ENCODE results near the gene MLXIPL. TPM values are rescaled to one million over a fixed set of nuclear protein-coding genes. Genes with fewer than 3 reads are reported as not detected.

Gene MLXIPL
- not detected in 2 replicates for total RNA-seq

DNA sequence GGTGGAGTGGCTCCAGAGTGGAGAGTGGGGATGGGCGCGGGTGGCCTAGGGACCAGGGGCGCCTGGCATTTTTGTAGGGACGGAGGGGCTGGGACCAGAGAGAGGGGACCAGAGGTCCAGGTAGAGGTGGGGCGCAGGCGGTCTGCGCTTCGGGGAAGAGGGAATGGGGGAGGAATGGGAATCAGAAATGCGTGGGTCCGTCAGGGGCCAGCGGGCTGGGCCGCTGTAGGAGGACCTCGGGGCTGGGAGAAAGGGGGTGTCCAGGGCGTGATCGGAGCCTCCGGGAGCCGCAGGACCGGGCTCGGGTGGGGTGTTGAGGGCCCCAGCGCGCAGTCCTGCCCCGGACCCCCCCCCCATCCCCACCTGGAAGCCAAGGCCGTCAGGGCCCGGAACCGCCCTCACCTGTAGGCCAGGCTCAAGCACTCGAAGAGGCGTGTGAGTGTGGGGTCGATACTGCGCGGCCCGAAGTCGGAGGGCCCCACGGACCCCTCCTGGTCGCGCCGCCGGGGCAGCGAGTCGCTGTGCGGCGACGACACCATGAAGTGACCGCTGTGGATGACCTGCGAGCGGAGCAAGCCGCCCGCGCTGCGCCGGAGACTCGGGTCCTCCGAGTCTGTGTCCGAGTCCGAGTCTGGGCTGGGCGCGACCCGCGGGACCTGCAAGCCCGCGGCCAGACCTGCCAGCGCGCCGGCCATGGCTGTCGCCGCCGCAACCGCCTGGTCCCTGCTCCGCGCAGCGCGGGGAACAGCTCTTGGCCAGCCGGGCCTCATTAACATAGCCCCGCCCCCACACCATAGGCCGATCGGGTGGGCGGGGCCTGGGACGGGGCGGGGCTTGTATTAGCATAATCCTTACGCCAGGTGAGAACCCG lies at the start of gene MLXIPL:
Gene MLXIPL (minus strand): TSS at position 725 of the 871 bp plus-strand sequence. CDS start 30 bp downstream, at position 695.

DNA sequence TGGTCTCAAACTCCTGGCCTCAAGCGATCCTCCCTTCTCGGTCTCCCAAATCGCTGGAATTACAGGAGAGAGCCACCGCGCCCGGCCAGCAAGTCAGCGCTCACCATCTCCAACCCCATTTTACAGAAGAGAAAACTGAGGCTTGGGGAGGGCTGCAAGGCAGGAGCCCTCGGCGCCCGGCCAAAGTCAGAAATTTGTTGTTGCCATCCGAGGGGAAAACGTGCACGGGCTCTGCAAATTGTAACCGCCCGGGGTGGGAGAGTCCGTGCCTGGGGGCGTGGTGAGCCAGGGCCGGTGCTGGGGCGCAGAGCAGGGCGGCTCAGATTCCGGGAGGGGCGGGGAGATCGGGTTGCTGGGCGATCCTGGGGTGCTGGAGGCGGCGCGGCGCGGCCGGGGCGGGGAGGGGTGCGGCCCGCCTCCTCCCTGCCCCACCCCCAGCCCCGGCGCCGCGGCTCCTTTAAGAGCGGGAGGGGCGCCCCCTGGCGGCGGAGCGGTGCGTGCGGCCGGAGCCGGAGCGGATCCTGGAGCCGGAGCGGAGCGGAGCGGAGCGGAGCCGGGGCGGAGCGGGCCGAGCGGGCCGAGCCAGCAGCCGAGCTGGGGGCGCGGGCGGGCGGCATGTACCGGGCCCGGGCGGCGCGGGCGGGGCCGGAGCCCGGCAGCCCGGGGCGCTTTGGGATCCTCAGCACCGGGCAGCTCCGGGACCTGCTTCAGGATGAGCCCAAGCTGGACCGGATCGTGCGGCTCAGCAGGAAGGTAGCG lies 43.2 kb upstream of the MLXIPL start, which contains the start of gene VPS37D:
Gene VPS37D (plus strand): TSS at position 488 of the 759 bp plus-strand sequence. CDS start 128 bp downstream, at position 616.

GRCh38 chr7:73578342-73579128 lies 45.8 kb downstream of the MLXIPL start, which contains the start of gene TBL2:
Gene TBL2, minus strand, starts transcription at chr7:73578579. Its CDS starts 30 bp downstream, at chr7:73578549.

GRCh38 chr7:73557397-73558257 lies 66.7 kb downstream of the MLXIPL start, which contains the start of gene BCL7B:
Gene BCL7B, minus strand, starts transcription at chr7:73557690. Its CDS starts 112 bp downstream, at chr7:73557578.

Other genes with a start within 250 kb of the MLXIPL start
- 1.1 and 1.6 TPM in 2 replicates for gene FZD9, start 190.7 kb downstream of the MLXIPL start, total RNA-seq
- gene BAZ1B, start 102.2 kb downstream of the MLXIPL start, total RNA-seq = 43.5 and 58.8 TPM in 2 replicates
- gene BCL7B, start 66.8 kb downstream of the MLXIPL start, total RNA-seq = 20.1 and 24.0 TPM in 2 replicates
- gene TBL2, start 45.9 kb downstream of the MLXIPL start, total RNA-seq = 77.0 and 84.0 TPM in 2 replicates
- gene VPS37D, start 43.3 kb upstream of the MLXIPL start, total RNA-seq = 2.9 and 4.2 TPM in 2 replicates
- 1.3 and 1.8 TPM in 2 replicates for gene DNAJC30, start 58.9 kb upstream of the MLXIPL start, total RNA-seq
- gene BUD23, start 59.1 kb upstream of the MLXIPL start, total RNA-seq = 59.0 and 76.0 TPM in 2 replicates
- 7.4 and 21.1 TPM in 2 replicates for gene STX1A, start 95.1 kb upstream of the MLXIPL start, total RNA-seq
- gene ABHD11, start 114.3 kb upstream of the MLXIPL start, total RNA-seq = 9.7 and 11.6 TPM in 2 replicates
- 0.30 and 0.32 TPM in 2 replicates for gene CLDN3, start 145.7 kb upstream of the MLXIPL start, total RNA-seq
- 0.46 TPM in 1 of 2 replicates, not detected in the other for gene CLDN4, start 206.5 kb upstream of the MLXIPL start, total RNA-seq
- 0.97 and 1.7 TPM in 2 replicates for gene METTL27, start 218.0 kb upstream of the MLXIPL start, total RNA-seq
- not detected in 2 replicates for gene TMEM270, start 236.6 kb upstream of the MLXIPL start, total RNA-seq